Neural progenitor cell (in vitro differentiated cells): ENCODE results near the gene COL4A2.

Experiments used
- EZH2 ChIP-seq: fragments of 200-600 bp; sonication (generic); IDR thresholded peaks from 2 replicates; pipeline ENCODE4 v1.6.1; 2017; ENCODE audit warnings: antibody characterized with exemption, mild to moderate bottlenecking, moderate library complexity
- EZH2phosphoT487 ChIP-seq: fragments of 200-600 bp; sonication (generic); IDR thresholded peaks from 2 replicates; pipeline ENCODE4 v1.6.1; 2017; ENCODE audit warnings: antibody characterized with exemption
- TF ChIP-seq, protein P1 (sequence below): fragments of 200-600 bp; sonication (generic); IDR thresholded peaks from 2 replicates; pipeline ENCODE4 v1.5.1; 2017; ENCODE audit warnings: antibody characterized with exemption, mild to moderate bottlenecking

DNA sequence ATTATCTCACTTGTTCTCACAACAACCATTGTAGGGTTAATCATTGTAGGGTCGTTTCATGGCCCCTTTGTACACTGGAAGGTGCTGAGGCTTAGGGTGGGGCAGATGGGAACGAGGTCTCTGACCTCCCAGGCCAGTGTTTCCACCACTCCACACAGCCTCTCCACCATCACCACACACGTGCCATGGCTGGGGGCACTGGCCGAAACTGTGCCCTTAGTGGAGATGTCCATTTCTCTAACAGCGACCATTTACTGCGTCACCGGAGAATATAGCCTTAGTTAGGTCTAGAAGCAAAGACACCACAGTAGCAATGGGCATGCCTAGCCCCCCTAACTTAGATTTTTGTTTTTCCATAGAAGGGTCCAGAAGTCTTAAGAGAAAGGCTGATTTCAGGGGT is 36.6 kb upstream of the COL4A2 start:
- TF ChIP-seq, protein P1, sequence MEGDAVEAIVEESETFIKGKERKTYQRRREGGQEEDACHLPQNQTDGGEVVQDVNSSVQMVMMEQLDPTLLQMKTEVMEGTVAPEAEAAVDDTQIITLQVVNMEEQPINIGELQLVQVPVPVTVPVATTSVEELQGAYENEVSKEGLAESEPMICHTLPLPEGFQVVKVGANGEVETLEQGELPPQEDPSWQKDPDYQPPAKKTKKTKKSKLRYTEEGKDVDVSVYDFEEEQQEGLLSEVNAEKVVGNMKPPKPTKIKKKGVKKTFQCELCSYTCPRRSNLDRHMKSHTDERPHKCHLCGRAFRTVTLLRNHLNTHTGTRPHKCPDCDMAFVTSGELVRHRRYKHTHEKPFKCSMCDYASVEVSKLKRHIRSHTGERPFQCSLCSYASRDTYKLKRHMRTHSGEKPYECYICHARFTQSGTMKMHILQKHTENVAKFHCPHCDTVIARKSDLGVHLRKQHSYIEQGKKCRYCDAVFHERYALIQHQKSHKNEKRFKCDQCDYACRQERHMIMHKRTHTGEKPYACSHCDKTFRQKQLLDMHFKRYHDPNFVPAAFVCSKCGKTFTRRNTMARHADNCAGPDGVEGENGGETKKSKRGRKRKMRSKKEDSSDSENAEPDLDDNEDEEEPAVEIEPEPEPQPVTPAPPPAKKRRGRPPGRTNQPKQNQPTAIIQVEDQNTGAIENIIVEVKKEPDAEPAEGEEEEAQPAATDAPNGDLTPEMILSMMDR: no peak
- TF ChIP-seq EZH2phosphoT487 (no peak), EZH2 (no peak)
